RCC 7860 (cell line): ENCODE data around the gene NRP1.
A peak's percentile ranks its signal among the peaks of the same experiment; 100 is the strongest.
"Not testable (repeated sequence)": the region's sequence is repeated elsewhere in the genome, so short reads cannot be mapped to it uniquely, and the experiment has no call there.

Experiments
- DNase-seq: peaks from one replicate; pipeline ENCODE4 v3.0.0-alpha.2; 2015; ENCODE audit warnings: low spot score
- FAIRE-seq: peaks from 2 replicates; lab custom pipeline; 2012; peaks lifted over from hg19 to GRCh38; lab: Jason Lieb, UNC

Gene NRP1

GRCh38 chr10:33154590-33154989, 179.9 kb downstream of the NRP1 start:
- DNase-seq (no peak), FAIRE-seq (no peak)

GRCh38 chr10:33153968-33154327, 180.5 kb downstream of the NRP1 start:
- FAIRE-seq: no peak
- DNase-seq: no peak

GRCh38 chr10:33153251-33153967, 181.1 kb downstream of the NRP1 start:
- FAIRE-seq: no peak
- DNase-seq: no peak

- FAIRE-seq (no peak), DNase-seq (no peak)
These were observed 181.7 kb downstream of the NRP1 start for GRCh38 chr10:33152750-33153149.

- DNase-seq (no peak), FAIRE-seq (no peak)
These were observed 182.3 kb downstream of the NRP1 start for GRCh38 chr10:33152146-33152545.

GRCh38 chr10:33151344-33151864, 183.1 kb downstream of the NRP1 start:
- no peak for FAIRE-seq
- DNase-seq: no peak

- FAIRE-seq (no peak), DNase-seq (no peak)
These were observed 183.6 kb downstream of the NRP1 start for GRCh38 chr10:33150889-33151288.

- FAIRE-seq (no peak), DNase-seq (no peak)
These were observed 184.3 kb downstream of the NRP1 start for GRCh38 chr10:33150146-33150545.

- FAIRE-seq (no peak), DNase-seq (no peak)
These were observed 187.5 kb downstream of the NRP1 start for GRCh38 chr10:33147013-33147310.

- FAIRE-seq: no peak
- no peak for DNase-seq
These were observed 188.1 kb downstream of the NRP1 start for GRCh38 chr10:33146189-33147012.

- FAIRE-seq: no peak
- DNase-seq: peak; percentile 30
These were observed 188.8 kb downstream of the NRP1 start for GRCh38 chr10:33145451-33146188.

- FAIRE-seq: peak; percentile 91
These were observed 191.2 kb downstream of the NRP1 start for GRCh38 chr10:33143160-33143728.

GRCh38 chr10:33142295-33142694, 192.2 kb downstream of the NRP1 start:
- no peak for FAIRE-seq
- DNase-seq: no peak

More at GRCh38 chr10:33143160-33143728, 191.2 kb downstream of the NRP1 start:
- DNase-seq: peak; percentile 83

- DNase-seq (no peak), FAIRE-seq (no peak)
These were observed 193.2 kb downstream of the NRP1 start for GRCh38 chr10:33141251-33141650.

- FAIRE-seq: no peak
- no peak for DNase-seq
These were observed 195.3 kb downstream of the NRP1 start for GRCh38 chr10:33139181-33139646.

GRCh38 chr10:33138686-33139085, 195.8 kb downstream of the NRP1 start:
- DNase-seq, FAIRE-seq: not testable (repeated sequence)

GRCh38 chr10:33137356-33138005, 197.0 kb downstream of the NRP1 start:
- peak; percentile 26 for FAIRE-seq
- peak; percentile 51 for DNase-seq

- DNase-seq (peak; percentile 95), FAIRE-seq (peak; percentile 98)
These were observed 197.7 kb downstream of the NRP1 start for GRCh38 chr10:33136781-33137180.

GRCh38 chr10:33136271-33136670, 198.2 kb downstream of the NRP1 start:
- peak; percentile 88 for DNase-seq
- no peak for FAIRE-seq

GRCh38 chr10:33134011-33134751, 200.3 kb downstream of the NRP1 start:
- FAIRE-seq (peak; percentile 99), DNase-seq (peak; percentile 100)
